GM12878 (cell line): ENCODE measurements around the gene GNLY. TPM values are rescaled to one million over a fixed set of nuclear protein-coding genes. Genes with fewer than 3 reads are reported as not detected.

ENCODE experiments used
- ATAC-seq: fragments of 200-7000 bp; cut with Tn5 transposase; 3 replicates; pipeline ENCODE4 v1.9.1; 2020; ENCODE audit warnings: mild to moderate bottlenecking, moderate library complexity
- BruUV-seq: library from RNA; stranded (reverse); fragments of 400-500 nt; replicated peaks from 2 replicates; lab custom pipeline; 2021; lab: Mats Ljungman, UMichigan
- CTCF ChIA-PET: fragments of 300-600 bp; sonication (Branson Sonifier 250); formaldehyde crosslinking; extraction: SDS; loops from one replicate; lab custom pipeline; 2021; ENCODE audit warnings: inconsistent platforms; lab: Yijun Ruan, JAX
- POLR2A ChIA-PET: fragments of 350-600 bp; formaldehyde crosslinking; extraction: SDS; loops from one replicate; lab custom pipeline; 2021; ENCODE audit warnings: inconsistent platforms; lab: Charles Lee
- RAD21 ChIA-PET: fragments of 300-600 bp; sonication (Branson Sonifier 250); formaldehyde crosslinking; loops from one replicate; lab custom pipeline; 2023; ENCODE audit warnings: antibody characterized with exemption; ENCODE audit not compliant: unreplicated experiment; lab: Charles Lee
- SMC1A ChIA-PET: fragments of 300-600 bp; sonication (Branson Sonifier 250); formaldehyde crosslinking; loops from one replicate; lab custom pipeline; 2023; ENCODE audit not compliant: unreplicated experiment, uncharacterized antibody; lab: Charles Lee
- DNase-seq: peaks from one replicate; pipeline ENCODE4 v3.0.0-alpha.2; 2011; ENCODE audit warnings: low read depth, low spot score
- FAIRE-seq: peaks from 3 replicates; lab custom pipeline; 2011; peaks lifted over from hg19 to GRCh38; lab: Jason Lieb, UNC
- H2AFZ ChIP-seq: 2 replicates; pipeline ENCODE4 v1.6.0; 2011; ENCODE audit warnings: low read depth, low read length, control low read depth; ENCODE audit not compliant: control insufficient read depth
- H3K27ac ChIP-seq: 2 replicates; pipeline ENCODE4 v1.5.1; 2011; ENCODE audit warnings: control low read depth; ENCODE audit not compliant: control insufficient read depth, insufficient read depth
- H3K27me3 ChIP-seq, 2 experiments: replicated peaks in 1 of 2; 2 replicates each; pipeline versions ENCODE4 v1.6.0 to v1.6.1; 2011; ENCODE audit warnings: low read length in 1 of 2; ENCODE audit not compliant: control insufficient read depth in 2 of 2, insufficient read depth in 2 of 2
- H3K36me3 ChIP-seq, 2 experiments: 2 replicates each; pipeline ENCODE4 v1.5.1; 2011; ENCODE audit warnings: low read length in 1 of 2; ENCODE audit not compliant: control insufficient read depth in 2 of 2, insufficient read depth in 2 of 2
- H3K4me1 ChIP-seq: 2 replicates; pipeline ENCODE4 v1.6.1; 2011; ENCODE audit warnings: mild to moderate bottlenecking, low read length, moderate library complexity, mixed read lengths; ENCODE audit not compliant: control insufficient read depth, insufficient read depth
- H3K4me2 ChIP-seq: 2 replicates; pipeline ENCODE4 v1.6.0; 2011; ENCODE audit warnings: control low read depth; ENCODE audit not compliant: control insufficient read depth, insufficient read depth
- H3K4me3 ChIP-seq: fragments of 200-600 bp; sonication (generic); 2 replicates; pipeline ENCODE4 v1.5.1; 2016
- H3K79me2 ChIP-seq: 2 replicates; pipeline ENCODE4 v1.6.0; 2011; ENCODE audit warnings: low read length; ENCODE audit not compliant: control insufficient read depth, insufficient read depth
- H3K9ac ChIP-seq: 2 replicates; pipeline ENCODE4 v1.8.0; 2011; ENCODE audit warnings: low read length, control low read depth, mixed read lengths; ENCODE audit not compliant: control insufficient read depth, insufficient read depth
- H3K9me3 ChIP-seq: replicated peaks from 3 replicates; pipeline ENCODE4 v1.5.1; 2011; ENCODE audit warnings: mild to moderate bottlenecking, low read length; ENCODE audit not compliant: control insufficient read depth, insufficient read depth
- H4K20me1 ChIP-seq: 2 replicates; pipeline ENCODE4 v1.6.0; 2011; ENCODE audit not compliant: control insufficient read depth, insufficient read depth
- ASH2L ChIP-seq: fragments of 300-600, 200-600 bp; sonication (generic); IDR thresholded peaks from 2 replicates; pipeline ENCODE4 v1.6.1; 2017; ENCODE audit warnings: low read depth, mild to moderate bottlenecking, borderline replicate concordance
- ATF7 ChIP-seq: fragments of 450-650 bp; IDR thresholded peaks from 2 replicates; pipeline ENCODE4 v1.6.1; 2016; ENCODE audit warnings: low read depth, mild to moderate bottlenecking
- BACH1 ChIP-seq: fragments of 450-650 bp; IDR thresholded peaks from 2 replicates; pipeline ENCODE4 v1.6.1; 2017; ENCODE audit warnings: mild to moderate bottlenecking, borderline replicate concordance
- CREB1 ChIP-seq: IDR thresholded peaks from 2 replicates; pipeline ENCODE4 v1.6.1; 2012; ENCODE audit warnings: low read depth, mild to moderate bottlenecking, inconsistent platforms
- EZH2 ChIP-seq: IDR thresholded peaks from 2 replicates; pipeline ENCODE4 v1.6.1; 2012; ENCODE audit warnings: low read depth, mild to moderate bottlenecking, control low read depth, inconsistent platforms, low read length, borderline replicate concordance; ENCODE audit not compliant: control insufficient read depth
- KDM1A ChIP-seq: fragments of 200-600 bp; sonication (generic); IDR thresholded peaks from 2 replicates; pipeline ENCODE4 v1.6.1; 2016; ENCODE audit warnings: borderline replicate concordance
- MEF2B ChIP-seq: fragments of 450-650 bp; IDR thresholded peaks from 2 replicates; pipeline ENCODE4 v1.6.1; 2018; ENCODE audit warnings: mild to moderate bottlenecking, moderate library complexity; ENCODE audit not compliant: partially characterized antibody, poor library complexity, severe bottlenecking
- PML ChIP-seq: IDR thresholded peaks from 2 replicates; pipeline ENCODE4 v1.6.1; 2012; ENCODE audit warnings: low read length, inconsistent platforms
- POLR2AphosphoS5 ChIP-seq: IDR thresholded peaks from 2 replicates; pipeline ENCODE4 v1.6.1; 2011; ENCODE audit warnings: mild to moderate bottlenecking, low read length, inconsistent platforms
- RAD51 ChIP-seq: fragments of 450-650 bp; IDR thresholded peaks from 2 replicates; pipeline ENCODE4 v1.6.1; 2016; ENCODE audit warnings: moderate library complexity, mild to moderate bottlenecking, inconsistent platforms
- SPI1 ChIP-seq: IDR thresholded peaks from 2 replicates; pipeline ENCODE4 v1.6.1; 2011; ENCODE audit warnings: low read depth, mild to moderate bottlenecking, low read length, moderate library complexity, borderline replicate concordance; ENCODE audit not compliant: insufficient read depth
- ZSCAN29 ChIP-seq: fragments of 450-650 bp; IDR thresholded peaks from 2 replicates; pipeline ENCODE4 v1.6.1; 2017; ENCODE audit warnings: mild to moderate bottlenecking, moderate library complexity
- ZZZ3 ChIP-seq: IDR thresholded peaks from 2 replicates; pipeline ENCODE4 v1.6.1; 2011; ENCODE audit warnings: low read depth; ENCODE audit not compliant: control insufficient read depth, insufficient read length
- WGBS: methylation state at CpG from one replicate; pipeline ENCODE4 v1.1.6; 2016; ENCODE audit warnings: low lambda C conversion rate; ENCODE audit not compliant: insufficient replicate concordance, insufficient coverage; ENCODE audit errors: missing lambda C conversion rate; 5-methylcytosine and 5-hydroxymethylcytosine counted together
- in situ Hi-C: fragments of 300-500 bp; cut with MboI; formaldehyde crosslinking; loops from 9 replicates; pipeline ENCODE4 v1.14.3; 2018; ENCODE audit warnings: mixed read lengths
- intact Hi-C: fragments of 100-400 bp; cut with micrococcal nuclease; formaldehyde crosslinking; loops from one replicate; pipeline ENCODE4 v1.14.2; 2022; ENCODE audit not compliant: unreplicated experiment
- polyA plus RNA-seq, 11 experiments: library from polyadenylated mRNA; depleted of rRNA in 4 of 11; unstranded in 6 of 11; stranded (reverse) in 5 of 11; fragments of >200 nt; fragmentation: Nextera tagmentation in 4 of 11; fragmentation: Illumina TruSeq in 1 of 11; extraction: Ambion mirVana in 4 of 11; extraction: Trizol in 1 of 11; gene quantifications; 1 replicate in 1 of 11; 2 replicates in 10 of 11; pipeline versions ENCODE4 v1.2.1 to v1.2.3, GENCODE V29; 2011 to 2016; ENCODE audit warnings: inconsistent platforms in 2 of 11, missing spikeins in 2 of 11, low read depth in 1 of 11
- total RNA-seq, 4 experiments: library from RNA; depleted of rRNA in 3 of 4; stranded (reverse); fragments of >200 nt in 3 of 4; fragmentation: Illumina TruSeq in 1 of 4; extraction: Trizol in 1 of 4; gene quantifications; 2 replicates each; pipeline versions ENCODE4 v1.2.1 to v1.2.3, GENCODE V29; 2013 to 2021
- TF ChIP-seq, protein P1 (sequence below): IDR thresholded peaks from 2 replicates; pipeline ENCODE4 v1.6.1; 2011; ENCODE audit warnings: low read depth, mild to moderate bottlenecking, low read length, moderate library complexity, borderline replicate concordance; ENCODE audit errors: extremely low read depth
- TF ChIP-seq, protein P2 (sequence below): fragments of 450-650 bp; IDR thresholded peaks from 2 replicates; pipeline ENCODE4 v1.6.1; 2017; ENCODE audit warnings: antibody characterized with exemption, mild to moderate bottlenecking, moderate library complexity
- TF ChIP-seq, protein P3 (sequence below): fragments of 450-650 bp; formaldehyde crosslinking; IDR thresholded peaks from 2 replicates; pipeline ENCODE4 v1.5.0; 2022; ENCODE audit warnings: mild to moderate bottlenecking, missing genetic modification characterization

Gene GNLY
- total and polyA plus RNA-seq, 10 of the 15 experiments (the other 5 are each of a cell fraction or from before 2014, with no cell fraction given), result 0.18 to 0.42 TPM; not detected in 8

DNA sequence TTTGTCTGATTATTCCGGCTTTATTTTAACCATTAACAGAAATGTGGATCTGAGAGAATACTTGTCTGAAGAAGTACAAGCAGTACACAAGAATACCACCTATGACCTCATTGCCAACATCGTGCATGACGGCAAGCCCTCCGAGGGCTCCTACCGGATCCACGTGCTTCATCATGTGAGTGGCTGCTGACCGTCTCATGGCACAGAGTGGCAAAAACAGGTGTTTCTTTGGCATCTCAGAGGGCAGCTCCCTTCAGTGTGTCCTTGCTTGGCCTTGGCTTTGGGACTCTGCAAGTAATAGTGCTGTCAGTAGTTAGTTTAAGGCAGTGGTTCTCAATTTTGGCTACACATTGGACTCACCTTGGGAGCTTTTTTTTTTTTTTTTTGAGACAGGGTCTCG, 49.2 kb upstream of the GNLY start:
- Histone ChIP-seq H3K4me2 (no peak overlapping the region), H3K27ac (no peak overlapping the region), H4K20me1 (no peaks in the 10 kb centered on the region), H3K36me3 (peaks cover 26 to 41% of the 10 kb centered on the region in 2 experiments), H3K4me3 (no peak overlapping the region), H3K9ac (no peak overlapping the region), H3K27me3 (no peaks in the 10 kb centered on the region), H3K9me3 (no peaks in the 10 kb centered on the region), H3K79me2 (no peaks in the 10 kb centered on the region), H2AFZ (no peak overlapping the region), H3K4me1 (peaks cover 18% of the 10 kb centered on the region)
- TF ChIP-seq ZZZ3 (no peak), POLR2AphosphoS5 (no peak), PML (no peak), SPI1 (no peak), KDM1A (no peak), EZH2 (no peak), CREB1 (no peak), ATF7 (no peak), MEF2B (no peak), ZSCAN29 (no peak), ASH2L (no peak), RAD51 (no peak), BACH1 (no peak)
- TF ChIP-seq, protein P1, sequence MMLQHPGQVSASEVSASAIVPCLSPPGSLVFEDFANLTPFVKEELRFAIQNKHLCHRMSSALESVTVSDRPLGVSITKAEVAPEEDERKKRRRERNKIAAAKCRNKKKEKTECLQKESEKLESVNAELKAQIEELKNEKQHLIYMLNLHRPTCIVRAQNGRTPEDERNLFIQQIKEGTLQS, result no peak
- TF ChIP-seq, protein P2, sequence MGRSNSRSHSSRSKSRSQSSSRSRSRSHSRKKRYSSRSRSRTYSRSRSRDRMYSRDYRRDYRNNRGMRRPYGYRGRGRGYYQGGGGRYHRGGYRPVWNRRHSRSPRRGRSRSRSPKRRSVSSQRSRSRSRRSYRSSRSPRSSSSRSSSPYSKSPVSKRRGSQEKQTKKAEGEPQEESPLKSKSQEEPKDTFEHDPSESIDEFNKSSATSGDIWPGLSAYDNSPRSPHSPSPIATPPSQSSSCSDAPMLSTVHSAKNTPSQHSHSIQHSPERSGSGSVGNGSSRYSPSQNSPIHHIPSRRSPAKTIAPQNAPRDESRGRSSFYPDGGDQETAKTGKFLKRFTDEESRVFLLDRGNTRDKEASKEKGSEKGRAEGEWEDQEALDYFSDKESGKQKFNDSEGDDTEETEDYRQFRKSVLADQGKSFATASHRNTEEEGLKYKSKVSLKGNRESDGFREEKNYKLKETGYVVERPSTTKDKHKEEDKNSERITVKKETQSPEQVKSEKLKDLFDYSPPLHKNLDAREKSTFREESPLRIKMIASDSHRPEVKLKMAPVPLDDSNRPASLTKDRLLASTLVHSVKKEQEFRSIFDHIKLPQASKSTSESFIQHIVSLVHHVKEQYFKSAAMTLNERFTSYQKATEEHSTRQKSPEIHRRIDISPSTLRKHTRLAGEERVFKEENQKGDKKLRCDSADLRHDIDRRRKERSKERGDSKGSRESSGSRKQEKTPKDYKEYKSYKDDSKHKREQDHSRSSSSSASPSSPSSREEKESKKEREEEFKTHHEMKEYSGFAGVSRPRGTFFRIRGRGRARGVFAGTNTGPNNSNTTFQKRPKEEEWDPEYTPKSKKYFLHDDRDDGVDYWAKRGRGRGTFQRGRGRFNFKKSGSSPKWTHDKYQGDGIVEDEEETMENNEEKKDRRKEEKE, result no peak
- TF ChIP-seq, protein P3, sequence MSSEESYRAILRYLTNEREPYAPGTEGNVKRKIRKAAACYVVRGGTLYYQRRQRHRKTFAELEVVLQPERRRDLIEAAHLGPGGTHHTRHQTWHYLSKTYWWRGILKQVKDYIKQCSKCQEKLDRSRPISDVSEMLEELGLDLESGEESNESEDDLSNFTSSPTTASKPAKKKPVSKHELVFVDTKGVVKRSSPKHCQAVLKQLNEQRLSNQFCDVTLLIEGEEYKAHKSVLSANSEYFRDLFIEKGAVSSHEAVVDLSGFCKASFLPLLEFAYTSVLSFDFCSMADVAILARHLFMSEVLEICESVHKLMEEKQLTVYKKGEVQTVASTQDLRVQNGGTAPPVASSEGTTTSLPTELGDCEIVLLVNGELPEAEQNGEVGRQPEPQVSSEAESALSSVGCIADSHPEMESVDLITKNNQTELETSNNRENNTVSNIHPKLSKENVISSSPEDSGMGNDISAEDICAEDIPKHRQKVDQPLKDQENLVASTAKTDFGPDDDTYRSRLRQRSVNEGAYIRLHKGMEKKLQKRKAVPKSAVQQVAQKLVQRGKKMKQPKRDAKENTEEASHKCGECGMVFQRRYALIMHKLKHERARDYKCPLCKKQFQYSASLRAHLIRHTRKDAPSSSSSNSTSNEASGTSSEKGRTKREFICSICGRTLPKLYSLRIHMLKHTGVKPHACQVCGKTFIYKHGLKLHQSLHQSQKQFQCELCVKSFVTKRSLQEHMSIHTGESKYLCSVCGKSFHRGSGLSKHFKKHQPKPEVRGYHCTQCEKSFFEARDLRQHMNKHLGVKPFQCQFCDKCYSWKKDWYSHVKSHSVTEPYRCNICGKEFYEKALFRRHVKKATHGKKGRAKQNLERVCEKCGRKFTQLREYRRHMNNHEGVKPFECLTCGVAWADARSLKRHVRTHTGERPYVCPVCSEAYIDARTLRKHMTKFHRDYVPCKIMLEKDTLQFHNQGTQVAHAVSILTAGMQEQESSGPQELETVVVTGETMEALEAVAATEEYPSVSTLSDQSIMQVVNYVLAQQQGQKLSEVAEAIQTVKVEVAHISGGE (CRISPR knock-in tag), result no peak
- no peak for DNase-seq
- SMC1A ChIA-PET, result no interaction called here
- FAIRE-seq, result no peak
- 98% methylated on average over 7 of the region's 8 CpGs for WGBS
- no TSS peak for BruUV-seq
- CTCF ChIA-PET, result interaction anchor here (1.4 to 2.0 kb wide), 3 partner anchors 8 to 225 kb away, joined by 6 to 7 read pairs (median 6); no protein-coding TSS in a partner anchor
- intact Hi-C loops, result no loop called here
- RAD21 ChIA-PET, result no interaction called here
- in situ Hi-C loops, result no loop called here
- ATAC-seq, result no peak
- POLR2A ChIA-PET, result no interaction called here
